ENCODE results near the gene E2F1.
"Not testable (repeated sequence)": the region's sequence is repeated elsewhere in the genome, so short reads cannot be mapped to it uniquely, and the experiment has no call there.

E2F1 gene

DNA sequence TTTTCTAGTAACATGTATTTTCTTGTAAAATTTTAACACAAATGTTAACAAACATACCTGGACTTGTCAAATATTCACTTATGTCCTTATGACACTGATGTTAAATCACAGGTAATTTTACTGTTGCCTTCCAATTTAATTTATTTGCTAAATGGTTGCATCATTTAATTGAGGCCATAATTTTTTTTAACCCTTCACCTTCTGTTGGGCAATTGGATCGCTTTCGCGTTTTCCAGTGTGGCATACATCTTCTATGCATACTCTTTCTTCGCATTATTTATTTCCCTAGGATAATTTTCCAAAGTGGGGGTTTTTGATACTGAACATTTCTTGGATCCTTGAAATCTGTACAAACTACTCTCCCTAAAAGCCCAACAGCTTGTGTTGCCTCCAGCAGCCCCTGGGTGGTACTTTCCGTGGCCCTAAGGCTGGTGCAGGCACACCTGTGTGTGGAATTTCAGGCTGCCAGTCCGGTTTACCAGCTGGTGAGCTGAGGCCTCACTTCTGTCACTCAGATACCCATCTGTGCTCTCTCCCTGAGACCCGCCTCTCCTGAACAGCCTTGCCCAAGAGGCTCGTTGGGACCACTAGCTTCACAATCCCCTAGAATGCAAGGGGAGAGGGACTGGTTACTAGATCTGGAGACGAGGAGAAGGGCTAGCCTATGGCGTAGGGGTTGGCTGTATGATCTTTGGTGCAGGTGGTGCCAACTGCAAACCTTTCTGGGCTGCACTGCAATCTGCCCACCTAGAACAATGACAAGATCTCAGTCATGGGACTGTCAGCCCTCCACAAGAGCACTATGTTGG, 35.2 kb downstream of the E2F1 start:
- no peak overlapping the region for H3K4me3 ChIP-seq (replicated peaks in 1 of 2; ENCODE audit: low read depth in 2 of 2, low read length in 2 of 2)
- no peak for DNase-seq (ENCODE audit: low read depth in 2 of 2)
- TF ChIP-seq, protein P1, sequence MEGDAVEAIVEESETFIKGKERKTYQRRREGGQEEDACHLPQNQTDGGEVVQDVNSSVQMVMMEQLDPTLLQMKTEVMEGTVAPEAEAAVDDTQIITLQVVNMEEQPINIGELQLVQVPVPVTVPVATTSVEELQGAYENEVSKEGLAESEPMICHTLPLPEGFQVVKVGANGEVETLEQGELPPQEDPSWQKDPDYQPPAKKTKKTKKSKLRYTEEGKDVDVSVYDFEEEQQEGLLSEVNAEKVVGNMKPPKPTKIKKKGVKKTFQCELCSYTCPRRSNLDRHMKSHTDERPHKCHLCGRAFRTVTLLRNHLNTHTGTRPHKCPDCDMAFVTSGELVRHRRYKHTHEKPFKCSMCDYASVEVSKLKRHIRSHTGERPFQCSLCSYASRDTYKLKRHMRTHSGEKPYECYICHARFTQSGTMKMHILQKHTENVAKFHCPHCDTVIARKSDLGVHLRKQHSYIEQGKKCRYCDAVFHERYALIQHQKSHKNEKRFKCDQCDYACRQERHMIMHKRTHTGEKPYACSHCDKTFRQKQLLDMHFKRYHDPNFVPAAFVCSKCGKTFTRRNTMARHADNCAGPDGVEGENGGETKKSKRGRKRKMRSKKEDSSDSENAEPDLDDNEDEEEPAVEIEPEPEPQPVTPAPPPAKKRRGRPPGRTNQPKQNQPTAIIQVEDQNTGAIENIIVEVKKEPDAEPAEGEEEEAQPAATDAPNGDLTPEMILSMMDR (IDR thresholded peaks at IDR 0.05; ENCODE audit: low read depth, low read length), result no peak

DNA sequence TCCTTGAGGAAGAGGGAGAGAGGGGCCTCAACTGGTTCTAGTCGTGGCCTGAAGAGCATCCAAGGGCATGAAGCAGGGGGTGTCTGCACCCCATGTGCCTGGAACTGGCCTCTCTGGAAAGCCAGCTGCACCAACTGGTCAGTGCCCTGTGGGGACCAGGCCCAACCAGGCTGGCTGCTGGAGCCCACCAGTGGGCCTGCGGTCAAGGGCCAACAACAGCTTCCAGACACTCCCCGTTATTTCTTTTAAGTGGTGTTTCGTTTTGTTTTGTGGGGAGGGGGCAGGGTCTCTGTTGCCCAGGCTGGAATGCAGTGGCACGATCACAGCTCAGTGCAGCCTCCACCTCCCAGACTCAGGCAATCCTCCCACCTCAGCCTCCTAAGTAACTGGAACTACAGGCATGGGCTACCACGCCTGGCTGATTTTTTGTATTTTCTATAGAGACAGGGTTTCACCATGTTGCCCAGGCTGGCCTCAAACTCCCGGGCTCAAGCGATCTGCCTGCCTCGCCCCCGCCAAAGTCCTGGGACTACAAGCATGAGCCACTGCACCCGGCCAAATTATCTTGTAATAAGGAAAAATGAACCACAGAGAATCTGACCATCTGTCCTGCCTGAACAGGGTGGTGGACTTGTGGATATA, 36.0 kb downstream of the E2F1 start:
- TF ChIP-seq, protein P1 (IDR thresholded peaks at IDR 0.05; ENCODE audit: low read depth, low read length), result no peak

GRCh38 chr20:33649201-33649681, 36.9 kb downstream of the E2F1 start:
- H3K4me3 ChIP-seq (replicated peaks in 1 of 2; ENCODE audit: low read depth in 2 of 2, low read length in 2 of 2), result no peak overlapping the region
- DNase-seq (ENCODE audit: low read depth in 2 of 2), result no peak
- TF ChIP-seq, protein P1 (IDR thresholded peaks at IDR 0.05; ENCODE audit: low read depth, low read length), result no peak

More for the DNA sequence above, 36.0 kb downstream of the E2F1 start:
- no peak overlapping the region for H3K4me3 ChIP-seq (replicated peaks in 1 of 2; ENCODE audit: low read depth in 2 of 2, low read length in 2 of 2)
- no peak for DNase-seq (ENCODE audit: low read depth in 2 of 2)

- TF ChIP-seq, protein P1 (IDR thresholded peaks at IDR 0.05; ENCODE audit: low read depth, low read length), result no peak
- no peak overlapping the region for H3K4me3 ChIP-seq (replicated peaks in 1 of 2; ENCODE audit: low read depth in 2 of 2, low read length in 2 of 2)
- DNase-seq (ENCODE audit: low read depth in 2 of 2), result peak in 1 of 2 donors; percentile 25
Observed at GRCh38 chr20:33648396-33649004, 37.7 kb downstream of the E2F1 start.

GRCh38 chr20:33647603-33648395, 38.4 kb downstream of the E2F1 start:
- TF ChIP-seq, protein P1 (IDR thresholded peaks at IDR 0.05; ENCODE audit: low read depth, low read length), result no peak
- H3K4me3 ChIP-seq (replicated peaks in 1 of 2; ENCODE audit: low read depth in 2 of 2, low read length in 2 of 2), result no peak overlapping the region
- DNase-seq (ENCODE audit: low read depth in 2 of 2), result peak; percentile 55 to 85

DNA sequence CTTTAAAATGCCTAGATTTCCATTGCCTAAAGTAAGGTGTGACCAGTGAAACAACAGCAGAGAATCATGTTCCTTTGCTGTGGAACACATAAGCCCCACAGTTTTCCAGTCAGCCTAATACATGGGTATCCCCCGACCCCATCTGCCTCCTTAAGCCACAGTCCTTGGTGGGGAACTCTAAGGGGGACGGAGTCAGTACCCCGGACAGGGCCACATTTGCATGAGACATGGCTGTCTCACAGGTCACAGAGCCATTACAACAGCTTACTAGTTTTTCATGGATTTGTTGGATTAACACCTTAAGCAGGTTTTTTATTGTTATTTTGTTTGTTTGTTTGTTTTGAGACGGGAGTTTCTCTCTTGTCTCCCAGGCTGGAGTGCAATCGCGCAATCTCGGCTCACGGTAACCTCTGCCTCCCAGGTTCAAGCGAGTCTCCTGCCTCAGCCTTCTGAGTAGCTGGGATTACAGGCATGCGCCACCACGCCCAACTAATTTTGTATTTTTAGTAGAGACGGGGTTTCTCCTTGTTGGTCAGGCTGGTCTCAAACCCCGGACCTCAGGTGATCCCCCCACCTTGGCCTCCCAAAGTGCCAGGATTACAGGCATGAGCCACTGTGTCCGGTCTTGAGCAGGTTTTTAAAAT, 39.1 kb downstream of the E2F1 start:
- H3K4me3 ChIP-seq (replicated peaks in 1 of 2; ENCODE audit: low read depth in 2 of 2, low read length in 2 of 2); DNase-seq (ENCODE audit: low read depth in 2 of 2): not testable (repeated sequence)
